ENCODE measurements around the gene XBP1. TPM values are rescaled to one million over a fixed set of nuclear protein-coding genes. Genes with fewer than 3 reads are reported as not detected.
A peak's percentile ranks its signal among the peaks of the same experiment; 100 is the strongest.

The XBP1 gene
- total and polyA plus RNA-seq, 2 of the 13 experiments (the other 11 are each of a cell fraction or from before 2014, with no cell fraction given), result 416 to 427 TPM

DNA sequence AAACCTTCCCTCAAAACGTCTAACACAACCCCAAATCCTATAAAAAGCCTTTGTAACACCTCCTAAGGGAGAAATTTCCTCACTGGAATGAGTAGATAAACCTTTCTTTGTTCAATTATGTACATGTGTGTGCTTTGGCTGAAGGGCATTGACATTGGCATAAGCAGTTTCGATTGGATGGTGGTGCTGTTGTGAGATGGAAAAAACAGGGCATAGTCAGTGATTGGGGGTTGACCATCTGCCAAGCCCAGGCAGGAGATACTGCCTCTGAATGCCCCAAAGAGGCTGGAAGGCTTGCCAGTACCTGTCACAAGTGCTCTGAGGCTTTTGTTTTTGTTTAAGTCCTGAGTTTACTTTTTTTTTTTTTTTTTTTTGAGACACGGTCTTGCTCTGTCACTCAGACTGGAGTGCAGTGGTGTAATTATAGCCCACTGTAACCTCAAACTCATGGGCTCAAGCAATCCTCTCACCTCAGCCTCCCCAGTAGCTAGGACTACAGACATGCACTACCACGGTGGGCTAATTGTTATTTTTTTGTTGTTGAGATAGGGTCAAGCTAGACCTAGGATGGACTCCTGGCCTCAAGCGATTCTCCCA, 29.1 kb downstream of the XBP1 start:
- TF ChIP-seq FOXA3 (CRISPR knock-in tag; IDR thresholded peaks at IDR 0.05) (0 out of 2 replicates have a peak, but pooled peaks have one; percentile 6), ZFAT (CRISPR knock-in tag; conservative IDR thresholded peaks at IDR 0.05) (peak; percentile 94), ZNF362 (CRISPR knock-in tag; IDR thresholded peaks at IDR 0.05; ENCODE audit: borderline replicate concordance) (peak; percentile 65)
- TF ChIP-seq, protein P1, sequence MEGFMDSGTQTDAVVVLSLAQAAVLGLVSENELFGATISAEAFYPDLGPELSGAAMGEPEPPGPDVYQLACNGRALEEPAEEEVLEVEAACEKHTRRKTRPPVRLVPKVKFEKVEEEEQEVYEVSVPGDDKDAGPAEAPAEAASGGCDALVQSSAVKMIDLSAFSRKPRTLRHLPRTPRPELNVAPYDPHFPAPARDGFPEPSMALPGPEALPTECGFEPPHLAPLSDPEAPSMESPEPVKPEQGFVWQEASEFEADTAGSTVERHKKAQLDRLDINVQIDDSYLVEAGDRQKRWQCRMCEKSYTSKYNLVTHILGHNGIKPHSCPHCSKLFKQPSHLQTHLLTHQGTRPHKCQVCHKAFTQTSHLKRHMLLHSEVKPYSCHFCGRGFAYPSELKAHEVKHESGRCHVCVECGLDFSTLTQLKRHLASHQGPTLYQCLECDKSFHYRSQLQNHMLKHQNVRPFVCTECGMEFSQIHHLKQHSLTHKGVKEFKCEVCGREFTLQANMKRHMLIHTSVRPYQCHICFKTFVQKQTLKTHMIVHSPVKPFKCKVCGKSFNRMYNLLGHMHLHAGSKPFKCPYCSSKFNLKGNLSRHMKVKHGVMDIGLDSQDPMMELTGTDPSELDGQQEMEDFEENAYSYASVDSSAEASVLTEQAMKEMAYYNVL (CRISPR knock-in tag; IDR thresholded peaks at IDR 0.05; ENCODE audit: borderline replicate concordance), result no peak
- TF ChIP-seq, protein P2, sequence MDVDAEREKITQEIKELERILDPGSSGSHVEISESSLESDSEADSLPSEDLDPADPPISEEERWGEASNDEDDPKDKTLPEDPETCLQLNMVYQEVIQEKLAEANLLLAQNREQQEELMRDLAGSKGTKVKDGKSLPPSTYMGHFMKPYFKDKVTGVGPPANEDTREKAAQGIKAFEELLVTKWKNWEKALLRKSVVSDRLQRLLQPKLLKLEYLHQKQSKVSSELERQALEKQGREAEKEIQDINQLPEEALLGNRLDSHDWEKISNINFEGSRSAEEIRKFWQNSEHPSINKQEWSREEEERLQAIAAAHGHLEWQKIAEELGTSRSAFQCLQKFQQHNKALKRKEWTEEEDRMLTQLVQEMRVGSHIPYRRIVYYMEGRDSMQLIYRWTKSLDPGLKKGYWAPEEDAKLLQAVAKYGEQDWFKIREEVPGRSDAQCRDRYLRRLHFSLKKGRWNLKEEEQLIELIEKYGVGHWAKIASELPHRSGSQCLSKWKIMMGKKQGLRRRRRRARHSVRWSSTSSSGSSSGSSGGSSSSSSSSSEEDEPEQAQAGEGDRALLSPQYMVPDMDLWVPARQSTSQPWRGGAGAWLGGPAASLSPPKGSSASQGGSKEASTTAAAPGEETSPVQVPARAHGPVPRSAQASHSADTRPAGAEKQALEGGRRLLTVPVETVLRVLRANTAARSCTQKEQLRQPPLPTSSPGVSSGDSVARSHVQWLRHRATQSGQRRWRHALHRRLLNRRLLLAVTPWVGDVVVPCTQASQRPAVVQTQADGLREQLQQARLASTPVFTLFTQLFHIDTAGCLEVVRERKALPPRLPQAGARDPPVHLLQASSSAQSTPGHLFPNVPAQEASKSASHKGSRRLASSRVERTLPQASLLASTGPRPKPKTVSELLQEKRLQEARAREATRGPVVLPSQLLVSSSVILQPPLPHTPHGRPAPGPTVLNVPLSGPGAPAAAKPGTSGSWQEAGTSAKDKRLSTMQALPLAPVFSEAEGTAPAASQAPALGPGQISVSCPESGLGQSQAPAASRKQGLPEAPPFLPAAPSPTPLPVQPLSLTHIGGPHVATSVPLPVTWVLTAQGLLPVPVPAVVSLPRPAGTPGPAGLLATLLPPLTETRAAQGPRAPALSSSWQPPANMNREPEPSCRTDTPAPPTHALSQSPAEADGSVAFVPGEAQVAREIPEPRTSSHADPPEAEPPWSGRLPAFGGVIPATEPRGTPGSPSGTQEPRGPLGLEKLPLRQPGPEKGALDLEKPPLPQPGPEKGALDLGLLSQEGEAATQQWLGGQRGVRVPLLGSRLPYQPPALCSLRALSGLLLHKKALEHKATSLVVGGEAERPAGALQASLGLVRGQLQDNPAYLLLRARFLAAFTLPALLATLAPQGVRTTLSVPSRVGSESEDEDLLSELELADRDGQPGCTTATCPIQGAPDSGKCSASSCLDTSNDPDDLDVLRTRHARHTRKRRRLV (CRISPR knock-in tag; IDR thresholded peaks at IDR 0.05), result no peak
- no peaks in the 10 kb centered on the region for H4K20me1 ChIP-seq (ENCODE audit: insufficient read depth, low read length)
- H3K9ac ChIP-seq (ENCODE audit: insufficient read depth, low read depth, low read length), result peak overlapping the region; percentile 31; the same call in 1 of the 2 replicates
- peak overlapping the region; percentile 54 for H3K4me2 ChIP-seq (ENCODE audit: low read depth, low read length)
- H3K79me2 ChIP-seq (ENCODE audit: insufficient read depth, low read length), result peaks cover 29% of the 10 kb centered on the region
- H2AFZ ChIP-seq (ENCODE audit: low read length), result peak overlapping the region; percentile 70
- no peaks in the 10 kb centered on the region for H3K9me3 ChIP-seq (ENCODE audit: low read length)
- CTCF ChIA-PET (ENCODE audit: low intra/inter-chr PET ratio, low total read pairs), result no interaction called here
- BruUV-seq (replicated peaks), result no TSS peak
- peaks cover 68% of the 10 kb centered on the region for H3K4me1 ChIP-seq (ENCODE audit: insufficient read depth, low read length)
- WGBS (ENCODE audit: low lambda C conversion rate), result 33% methylated on average over 5 of the region's 5 CpGs
- H3K36me3 ChIP-seq (replicated peaks in 1 of 2; ENCODE audit: control insufficient read depth in 1 of 2, insufficient read depth in 2 of 2, low read length in 2 of 2), result peaks cover 0 to 12% of the 10 kb centered on the region in 2 experiments; a peak in 1 of 5 replicates
- H3K27ac ChIP-seq (ENCODE audit: extremely low read length, insufficient read depth, low read length), result peak overlapping the region; percentile 32
- POLR2A ChIA-PET, result interaction anchor here (2.1 to 4.5 kb wide), 2 partner anchors 13 to 29 kb away, joined by 7 to 59 read pairs; partner anchors contain the start of gene XBP1
- in situ Hi-C loops (cut with HindIII; ENCODE audit: extremely low pct_ligation_motif_present, low pct_unique_long_range_greater_than_20kb), result no loop called here
- ATAC-seq (peak; percentile 11; the same call in 1 of the 3 replicates), FAIRE-seq (no peak), DNase-seq (ENCODE audit: low spot score) (peak; percentile 67)
- intact Hi-C loops (cut with micrococcal nuclease; ENCODE audit: unreplicated experiment), result no loop called here
- peak overlapping the region in 1 of 3 experiments; percentile 24; a peak in 1 of 6 replicates for H3K4me3 ChIP-seq (replicated peaks in 1 of 3; ENCODE audit: insufficient read depth in 1 of 3, low read depth in 2 of 3, low read length in 3 of 3)
- H3K27me3 ChIP-seq (ENCODE audit: control insufficient read depth in 1 of 2, insufficient read depth in 2 of 2, low read length in 2 of 2), result no peaks in the 10 kb centered on the region; a peak in 1 of 5 replicates

Data from HepG2 (cell line).